ENCODE data around the gene CHST3.
"Not testable (repeated sequence)": the region's sequence is repeated elsewhere in the genome, so short reads cannot be mapped to it uniquely, and the experiment has no call there.

The CHST3 gene

DNA sequence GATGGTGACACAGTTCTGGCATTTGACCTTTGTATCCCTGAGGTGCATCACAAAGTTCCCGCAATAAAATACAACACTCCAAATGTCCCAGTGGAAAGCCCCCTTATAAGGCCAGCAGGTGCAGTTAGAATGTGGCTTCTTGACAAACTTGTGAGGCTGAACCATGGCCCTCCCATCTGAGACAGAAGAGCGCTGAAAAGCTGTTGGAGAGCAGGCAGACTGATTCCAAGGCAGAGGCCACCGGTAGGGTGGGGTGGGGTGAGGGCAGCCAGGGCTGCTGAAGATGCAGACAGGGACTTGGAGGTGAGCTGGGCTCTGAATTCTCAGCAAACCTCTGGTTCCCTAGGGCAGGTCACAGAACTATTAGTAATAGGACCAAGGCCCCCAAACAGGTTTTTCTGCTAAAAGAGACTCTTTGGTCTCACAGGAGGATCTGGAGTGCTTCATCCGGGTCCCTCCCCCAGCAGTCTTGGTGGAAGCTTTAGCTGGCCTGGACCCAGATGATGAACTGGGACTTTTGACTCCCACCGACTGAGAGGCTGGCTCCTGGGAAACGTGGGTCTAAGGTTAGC, 15.6 kb upstream of the CHST3 start:
- no peak for FAIRE-seq
- no peak for DNase-seq (ENCODE audit: insufficient read length, low spot score)

- FAIRE-seq (no peak), DNase-seq (ENCODE audit: insufficient read length, low spot score) (no peak)
Observed at GRCh38 chr10:71950683-71951082, 13.5 kb upstream of the CHST3 start.

- DNase-seq (ENCODE audit: insufficient read length, low spot score) (no peak), FAIRE-seq (no peak)
Observed at GRCh38 chr10:71952745-71953144, 11.4 kb upstream of the CHST3 start.

- FAIRE-seq = no peak
- DNase-seq (ENCODE audit: insufficient read length, low spot score) = no peak
Observed at GRCh38 chr10:71957546-71958275, 6.5 kb upstream of the CHST3 start.

- no peak for DNase-seq (ENCODE audit: insufficient read length, low spot score)
- FAIRE-seq = no peak
Observed at GRCh38 chr10:71959526-71959925, 4.7 kb upstream of the CHST3 start.

GRCh38 chr10:71961831-71962230, 2.4 kb upstream of the CHST3 start:
- FAIRE-seq (no peak), DNase-seq (ENCODE audit: insufficient read length, low spot score) (no peak)

DNA sequence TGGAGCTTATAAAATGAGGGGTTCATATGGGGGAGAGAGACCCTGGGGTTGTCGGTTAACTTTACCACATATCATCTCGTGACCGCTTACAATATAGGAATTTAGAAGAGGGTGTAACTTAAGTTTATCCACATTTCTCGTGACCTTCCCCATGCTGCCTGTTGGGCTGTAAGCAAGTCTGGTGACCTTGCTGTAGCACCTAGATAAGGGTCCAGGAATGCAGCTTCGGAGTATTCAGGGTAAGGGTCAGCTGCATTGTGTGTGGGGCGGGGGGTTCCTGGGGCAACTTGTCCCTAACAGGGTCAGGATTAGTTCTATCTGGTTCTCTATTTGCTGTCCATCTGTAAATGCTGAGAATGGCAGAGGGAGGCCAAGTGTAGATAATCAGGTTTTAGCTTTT, 1.3 kb upstream of the CHST3 start:
- DNase-seq (ENCODE audit: insufficient read length, low spot score) = no peak
- no peak for FAIRE-seq

GRCh38 chr10:71963351-71964097, 671 bp upstream of the CHST3 start:
- FAIRE-seq = no peak
- DNase-seq (ENCODE audit: insufficient read length, low spot score) = no peak

DNA sequence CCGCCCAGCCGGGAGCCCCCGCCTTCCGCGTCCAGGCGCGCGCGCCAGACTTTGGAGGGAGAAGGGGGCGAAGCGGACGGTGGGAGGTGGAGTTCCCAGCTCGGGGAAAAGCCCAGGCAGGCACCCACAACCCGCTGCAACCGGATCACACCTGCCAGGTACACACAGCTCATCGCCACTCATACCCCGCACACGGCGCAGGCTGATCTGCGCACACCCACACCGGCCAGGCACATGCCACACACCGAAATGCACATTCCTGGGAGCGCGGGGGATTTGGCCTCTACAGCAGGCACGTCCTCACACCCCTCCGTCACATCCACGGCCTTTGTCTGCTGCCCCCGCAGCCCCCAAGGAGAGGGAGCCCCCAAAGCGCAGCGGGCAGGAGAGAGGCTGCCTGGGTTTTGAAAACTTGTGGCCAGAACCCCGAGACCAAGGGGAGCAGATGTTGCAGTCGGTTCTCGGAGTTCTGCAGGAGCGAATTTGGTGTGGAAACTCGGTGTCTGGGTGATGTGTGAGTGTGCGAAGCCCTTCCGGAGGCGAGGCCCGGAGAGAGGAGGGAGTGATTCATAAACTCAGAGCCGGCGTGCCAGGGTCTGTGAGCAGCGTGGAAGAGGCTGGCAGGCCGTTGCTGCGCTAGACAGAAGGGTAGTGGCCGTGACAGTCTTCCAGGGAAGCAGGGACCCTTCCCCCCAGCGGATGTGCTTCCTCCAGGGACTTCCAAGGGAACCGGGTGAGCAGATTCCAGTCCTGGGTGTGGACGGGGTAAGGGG, 734 bp downstream of the CHST3 start:
- DNase-seq (ENCODE audit: insufficient read length, low spot score) = peak; percentile 54
- no peak for FAIRE-seq

DNA sequence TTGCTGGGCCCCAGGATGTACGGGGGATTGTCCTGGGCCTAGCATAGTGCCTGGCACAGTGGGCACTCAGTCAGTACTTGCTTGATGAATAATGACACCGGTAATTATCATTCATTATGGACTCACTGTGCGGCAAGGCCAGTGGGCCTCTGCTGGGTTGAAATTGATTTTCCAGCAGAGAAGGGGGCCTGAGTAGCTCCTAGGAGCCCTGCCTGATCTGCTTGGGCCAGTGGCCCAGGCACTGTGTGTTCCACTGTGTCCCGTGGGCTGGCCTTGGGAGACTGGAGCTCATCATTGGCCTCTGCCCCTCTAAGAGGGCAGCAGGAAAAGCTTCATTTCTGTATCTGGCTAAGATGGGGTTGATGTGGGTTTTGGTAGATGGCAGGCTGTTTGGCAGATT, 1.4 kb downstream of the CHST3 start:
- no peak for DNase-seq (ENCODE audit: insufficient read length, low spot score)
- FAIRE-seq = no peak

DNA sequence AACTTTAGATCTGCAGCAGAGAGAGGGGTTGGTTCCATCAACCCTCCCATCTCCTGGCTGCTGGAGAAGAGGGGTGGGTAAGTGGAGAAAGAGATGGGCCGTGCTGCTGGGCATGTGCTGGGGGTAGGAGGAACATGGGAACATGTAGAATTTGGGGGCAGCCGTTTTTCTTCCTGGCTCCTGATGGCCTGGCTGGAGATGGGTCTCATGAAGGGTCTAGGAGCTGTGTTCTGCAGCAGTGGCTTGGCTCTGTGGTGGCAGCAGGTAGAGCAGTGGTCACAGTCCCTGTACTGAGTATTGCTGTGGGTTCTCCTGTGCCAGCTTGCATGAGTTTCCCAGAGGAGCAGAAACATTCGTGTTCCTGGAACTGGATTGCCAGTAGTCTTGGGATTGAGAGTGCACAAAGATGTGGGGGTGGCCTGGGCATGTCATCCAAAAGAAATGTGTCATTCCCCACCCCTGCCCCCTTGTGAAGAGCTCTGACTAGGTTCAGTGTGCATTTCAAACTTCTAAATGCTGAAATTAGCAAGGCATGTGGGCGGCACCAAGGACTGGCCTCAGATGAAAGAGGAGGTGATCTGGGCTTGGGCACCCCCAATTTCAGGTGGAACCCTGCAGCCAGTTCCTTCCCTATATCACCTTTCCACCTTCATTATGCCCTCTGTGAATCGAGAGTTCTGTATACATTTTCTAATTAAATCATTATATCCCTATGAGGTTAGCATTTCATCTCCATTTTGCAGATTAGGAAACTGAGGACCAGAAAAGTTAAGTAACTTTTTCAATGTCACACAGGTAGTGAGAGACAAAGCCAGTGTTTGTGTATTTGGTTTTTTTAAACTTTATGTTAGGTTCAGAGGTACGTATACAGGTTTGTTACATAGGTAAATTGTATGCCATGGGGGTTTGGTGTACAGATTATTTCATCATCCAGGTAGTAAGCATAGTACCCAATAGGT, 2.1 kb downstream of the CHST3 start:
- DNase-seq (ENCODE audit: insufficient read length, low spot score) (peak; percentile 47), FAIRE-seq (no peak)

GRCh38 chr10:71967958-71968357, 3.8 kb downstream of the CHST3 start:
- not testable (repeated sequence) for FAIRE-seq; DNase-seq (ENCODE audit: insufficient read length, low spot score)

DNA sequence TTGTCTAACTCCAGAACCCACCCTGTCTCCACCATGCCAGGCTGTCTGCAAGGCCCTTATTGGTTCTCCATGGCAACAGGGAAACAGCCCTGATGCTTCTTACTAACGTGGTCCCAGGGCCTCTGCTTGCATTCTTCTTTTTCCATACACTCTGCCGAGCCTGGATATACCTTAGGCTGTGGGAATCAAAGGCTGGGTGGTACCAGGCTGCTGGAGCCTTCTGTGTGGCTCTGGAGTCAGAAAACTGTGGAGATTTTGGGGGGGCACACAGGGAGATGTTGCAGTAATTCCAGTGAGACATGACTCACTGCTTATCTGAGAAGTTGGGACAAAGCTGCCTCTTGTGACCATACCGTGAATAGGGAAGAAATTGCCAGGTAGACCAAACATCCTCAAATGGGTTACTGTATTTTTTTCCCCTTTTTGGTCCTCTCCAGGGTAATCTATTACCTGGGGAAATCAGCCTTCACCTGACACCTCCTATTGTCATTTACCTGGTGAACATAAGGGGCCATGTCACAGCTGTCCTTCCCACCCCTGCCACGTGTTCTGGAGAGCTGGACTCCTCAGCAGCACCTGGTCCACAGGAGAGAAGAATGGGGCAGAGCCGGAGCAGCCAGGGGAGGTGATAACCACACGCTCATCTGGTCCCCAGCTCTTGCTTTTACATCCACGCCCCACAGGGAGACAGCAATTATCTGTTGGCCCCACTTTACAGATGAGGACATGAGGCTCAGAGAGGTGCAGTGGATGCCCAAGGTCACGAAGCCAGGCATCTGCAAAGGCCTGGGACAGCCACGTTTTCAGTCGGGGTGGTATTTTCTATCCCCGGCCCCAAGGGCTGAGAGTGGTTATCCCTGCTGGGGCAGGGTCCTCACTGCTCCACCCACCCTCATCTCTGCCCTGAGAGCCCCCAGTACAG, 4.6 kb downstream of the CHST3 start:
- no peak for FAIRE-seq

DNA sequence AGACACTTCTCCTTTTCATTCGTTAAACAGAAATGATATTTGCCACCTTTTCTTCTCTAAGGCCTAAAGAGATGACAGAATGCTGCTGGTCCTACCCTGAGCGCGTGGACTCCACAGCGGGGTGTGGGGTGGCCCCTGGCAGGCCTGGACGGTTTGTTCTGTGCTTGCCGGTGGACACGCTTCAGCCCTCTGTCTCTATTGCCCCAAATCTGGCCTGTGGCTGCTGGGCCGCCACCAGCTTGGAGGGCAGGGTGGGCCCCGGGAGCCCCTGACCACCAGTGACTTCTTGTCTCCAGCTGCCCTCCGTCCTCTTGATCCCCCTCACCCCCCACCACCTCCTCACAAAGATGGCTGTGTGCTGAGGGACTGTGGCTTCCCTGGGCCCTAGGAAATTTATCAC, 5.7 kb downstream of the CHST3 start:
- no peak for FAIRE-seq
- DNase-seq (ENCODE audit: insufficient read length, low spot score) = no peak

More for the DNA sequence above, 4.6 kb downstream of the CHST3 start:
- no peak for DNase-seq (ENCODE audit: insufficient read length, low spot score)

DNA sequence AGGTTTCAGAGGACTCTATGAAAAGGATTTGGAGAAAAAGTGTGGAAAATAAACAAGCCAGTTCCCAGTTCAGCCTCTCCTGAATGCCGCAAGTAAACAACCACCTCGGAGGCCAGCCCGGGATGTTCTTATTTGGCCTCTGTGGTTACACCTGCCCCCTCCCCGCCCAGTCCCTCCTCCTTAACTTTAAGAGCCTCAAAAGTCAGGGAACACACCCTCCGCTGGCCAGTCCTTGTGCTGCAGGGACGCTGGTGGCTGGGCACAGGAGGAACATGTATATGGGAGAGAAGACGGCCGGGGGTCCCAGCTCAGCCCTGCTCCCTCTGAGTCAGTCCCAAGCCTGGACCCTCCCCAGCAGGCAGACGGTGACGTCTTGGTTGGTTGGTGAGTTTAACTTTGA, 6.1 kb downstream of the CHST3 start:
- DNase-seq (ENCODE audit: insufficient read length, low spot score) (peak; percentile 27), FAIRE-seq (no peak)

GRCh38 chr10:71970869-71971268, 6.7 kb downstream of the CHST3 start:
- DNase-seq (ENCODE audit: insufficient read length, low spot score) (no peak), FAIRE-seq (no peak)

DNA sequence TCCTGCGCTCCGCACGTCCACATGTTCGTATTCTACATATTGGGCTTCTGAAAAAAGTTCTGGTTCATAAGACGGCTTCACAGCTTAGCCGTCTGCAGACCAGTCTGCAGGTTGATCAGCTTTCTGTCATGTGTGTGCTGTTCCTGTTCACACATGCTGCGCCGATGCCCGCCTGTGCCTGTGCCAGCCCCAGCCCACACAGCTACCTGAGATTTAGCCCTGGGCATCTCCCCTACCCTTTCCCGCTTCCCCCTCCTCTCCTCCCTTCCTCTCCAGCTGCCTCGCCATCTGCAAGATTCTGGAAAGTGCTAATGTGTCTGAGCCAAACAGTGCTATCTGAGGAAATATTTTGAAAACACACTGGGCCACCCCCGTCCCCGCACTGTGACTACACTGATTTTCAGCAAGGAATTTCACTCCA, 7.1 kb downstream of the CHST3 start:
- DNase-seq (ENCODE audit: insufficient read length, low spot score) = no peak
- no peak for FAIRE-seq

DNA sequence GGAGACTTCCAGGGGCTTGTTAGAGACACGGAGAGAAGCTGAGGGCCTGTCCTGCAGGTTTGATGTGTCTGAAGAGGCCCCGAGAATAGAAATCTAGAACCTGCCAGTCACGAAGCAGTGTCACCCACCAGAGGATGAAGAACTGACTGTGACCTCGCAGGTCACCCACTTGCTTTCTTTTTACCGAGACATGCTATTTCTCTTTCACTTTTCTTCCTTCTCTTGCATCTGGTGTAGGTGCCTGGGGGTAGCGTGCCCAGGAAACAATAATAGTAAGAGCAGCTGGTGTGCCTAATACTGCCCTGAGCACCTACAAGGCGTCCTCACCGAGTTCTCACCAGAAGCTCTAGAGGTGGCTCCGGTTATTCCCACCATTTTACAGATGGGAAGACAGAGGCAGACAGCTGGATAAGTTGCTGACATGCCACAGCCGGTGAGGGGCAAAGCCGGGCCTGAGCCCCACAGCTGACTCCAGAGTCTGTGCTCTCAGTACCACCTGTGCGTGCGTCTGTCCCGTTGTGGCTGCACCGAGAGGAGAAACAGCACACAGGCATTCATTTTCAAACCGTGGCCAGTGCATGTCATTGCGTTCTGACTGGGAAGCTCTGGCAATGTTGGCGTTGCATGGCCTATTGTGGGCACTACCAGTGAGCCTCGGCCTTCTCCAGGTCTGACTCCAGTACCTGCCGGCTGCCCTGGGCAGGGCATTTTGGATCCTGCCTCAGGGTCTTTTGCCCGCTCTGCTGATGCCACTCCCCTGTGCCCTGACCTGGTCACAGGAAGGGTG, 7.8 kb downstream of the CHST3 start:
- DNase-seq (ENCODE audit: insufficient read length, low spot score) = no peak
- FAIRE-seq = no peak
